Activated naive CD8-positive, alpha-beta T cell (primary cell): Measurements from ENCODE around the gene ZDHHC4.

ENCODE experiments used
- H3K27ac Mint-ChIP-seq: one replicate; pipeline ENCODE4 v1.8.0; 2021; ENCODE audit warnings: mixed read lengths
- H3K27me3 Mint-ChIP-seq: one replicate; pipeline ENCODE4 v1.8.0; 2021; ENCODE audit warnings: mixed read lengths
- H3K36me3 Mint-ChIP-seq: one replicate; pipeline ENCODE4 v1.8.0; 2021; ENCODE audit warnings: mixed read lengths
- H3K4me1 Mint-ChIP-seq: one replicate; pipeline ENCODE4 v1.8.0; 2021; ENCODE audit warnings: low read depth, mixed read lengths
- H3K4me3 Mint-ChIP-seq: one replicate; pipeline ENCODE4 v1.8.0; 2021; ENCODE audit warnings: mild to moderate bottlenecking, mixed read lengths
- H3K9me3 Mint-ChIP-seq: one replicate; pipeline ENCODE4 v1.8.0; 2021; ENCODE audit warnings: low read depth, mixed read lengths

ZDHHC4 gene

DNA sequence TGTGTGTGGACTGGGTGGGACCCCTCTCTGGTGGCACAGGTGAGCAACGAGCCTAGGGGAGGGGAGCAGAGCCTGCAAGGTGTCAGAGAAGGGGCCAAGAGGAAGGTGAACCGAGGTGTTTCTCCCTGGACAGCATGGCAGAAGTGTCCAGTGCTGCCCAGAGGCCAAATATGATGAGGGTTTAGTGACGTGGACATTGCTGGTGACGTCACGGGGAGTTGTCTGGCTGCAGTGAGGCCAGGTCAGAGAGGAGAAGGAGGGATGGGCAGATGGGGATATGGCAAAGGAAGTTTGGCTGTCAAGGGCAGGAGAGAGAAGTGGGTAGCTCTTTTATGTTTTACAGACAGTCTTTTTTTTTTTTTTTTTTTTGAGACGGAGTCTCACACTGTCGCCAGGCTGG, 35.6 kb downstream of the ZDHHC4 start:
- no peaks in the 10 kb centered on the region for H3K9me3 Mint-ChIP-seq
- no peak overlapping the region for H3K27ac Mint-ChIP-seq
- peak overlapping the region; percentile 28 for H3K4me3 Mint-ChIP-seq
- H3K4me1 Mint-ChIP-seq = peaks cover 9% of the 10 kb centered on the region
- H3K27me3 Mint-ChIP-seq = no peaks in the 10 kb centered on the region
- H3K36me3 Mint-ChIP-seq = no peaks in the 10 kb centered on the region

DNA sequence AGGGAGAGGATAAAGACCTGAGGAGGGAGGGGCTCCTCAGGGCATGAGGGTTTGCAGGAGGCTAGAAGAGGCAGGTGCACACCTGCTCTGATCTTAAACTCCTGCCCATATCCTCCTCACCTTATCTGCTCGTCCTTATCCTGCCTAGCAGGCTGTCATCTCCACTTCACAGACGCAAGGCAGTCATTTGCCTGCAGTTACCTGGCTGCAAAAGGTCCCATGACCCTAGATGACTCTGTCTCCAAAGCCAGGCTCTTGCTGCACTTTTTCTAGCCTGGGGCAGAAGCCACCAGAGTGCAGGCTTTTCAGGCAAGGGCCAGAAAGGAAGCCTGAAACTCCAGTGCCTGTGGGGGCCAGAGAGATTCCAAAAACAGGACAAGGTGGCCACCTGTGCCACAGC, 36.5 kb downstream of the ZDHHC4 start:
- no peaks in the 10 kb centered on the region for H3K27me3 Mint-ChIP-seq

GRCh38 chr7:6614953-6615722, 37.9 kb downstream of the ZDHHC4 start, which contains the start of gene ZNF853:
Gene ZNF853, plus strand, starts transcription at chr7:6615610. Its CDS starts 565 bp downstream, at chr7:6616175.
- H3K4me3 Mint-ChIP-seq = peak within 1 kb of the TSS; percentile 87
- H3K9me3 Mint-ChIP-seq = no peaks in the 10 kb centered on the region
- no peaks in the 10 kb centered on the region for H3K36me3 Mint-ChIP-seq
- peaks cover 25% of the 10 kb centered on the region for H3K4me1 Mint-ChIP-seq
- H3K27ac Mint-ChIP-seq = peak within 1 kb of the TSS; percentile 79
- H3K27me3 Mint-ChIP-seq = no peaks in the 10 kb centered on the region

More for the DNA sequence above, 36.5 kb downstream of the ZDHHC4 start:
- H3K27ac Mint-ChIP-seq = no peak overlapping the region
- H3K36me3 Mint-ChIP-seq = no peaks in the 10 kb centered on the region
- H3K4me1 Mint-ChIP-seq = peaks cover 14% of the 10 kb centered on the region
- peak overlapping the region; percentile 63 for H3K4me3 Mint-ChIP-seq
- no peaks in the 10 kb centered on the region for H3K9me3 Mint-ChIP-seq

DNA sequence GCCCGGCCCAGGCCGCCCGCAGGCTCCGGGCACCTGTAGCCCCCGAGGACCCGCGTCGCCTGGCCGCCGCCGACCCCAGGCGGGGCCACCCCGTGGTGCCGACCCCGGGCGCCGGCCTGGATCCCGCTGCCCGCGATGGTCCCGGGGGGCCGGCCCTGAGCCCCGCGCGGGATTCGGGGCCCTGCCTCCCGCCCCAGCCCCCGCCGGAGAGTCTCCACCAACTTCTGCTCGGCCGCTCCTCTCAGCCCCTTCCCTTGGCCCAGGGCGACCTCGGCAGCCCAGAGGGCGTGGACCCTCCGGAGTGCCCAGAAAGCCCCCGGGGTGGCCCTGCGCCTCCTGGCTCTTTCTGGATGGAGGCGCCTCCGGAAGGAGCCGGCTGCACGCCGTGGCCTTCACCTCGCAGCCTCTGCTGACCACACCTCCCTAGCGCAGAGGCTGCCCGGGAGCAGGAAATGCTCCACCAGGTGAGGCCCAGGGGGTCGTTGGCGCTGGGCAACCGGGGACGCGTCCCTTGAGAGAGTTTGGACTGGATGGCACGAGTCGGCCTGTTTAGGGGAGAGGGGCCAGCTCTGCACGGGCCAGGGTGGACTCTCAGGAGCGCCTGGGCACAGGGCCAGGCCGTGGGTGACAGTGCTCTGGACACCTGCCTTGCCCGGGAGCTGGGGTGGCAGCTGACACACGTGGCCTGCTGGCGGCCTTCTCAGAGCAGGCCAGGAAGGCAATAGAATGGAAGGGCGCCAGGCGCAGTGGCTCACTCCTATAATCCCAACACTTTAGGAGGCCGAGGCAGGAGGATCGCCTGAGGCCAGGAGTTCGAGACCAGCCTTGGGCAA, 38.7 kb downstream of the ZDHHC4 start:
- H3K36me3 Mint-ChIP-seq = no peaks in the 10 kb centered on the region
- H3K27me3 Mint-ChIP-seq = no peaks in the 10 kb centered on the region
- no peaks in the 10 kb centered on the region for H3K9me3 Mint-ChIP-seq
- peak overlapping the region; percentile 66 for H3K4me3 Mint-ChIP-seq
- H3K27ac Mint-ChIP-seq = no peak overlapping the region
- H3K4me1 Mint-ChIP-seq = peaks cover 30% of the 10 kb centered on the region

- peaks cover 3% of the 10 kb centered on the region for H3K36me3 Mint-ChIP-seq
- H3K27ac Mint-ChIP-seq = peak overlapping the region; percentile 38
- no peaks in the 10 kb centered on the region for H3K9me3 Mint-ChIP-seq
- H3K4me3 Mint-ChIP-seq = peak overlapping the region; percentile 75
- no peaks in the 10 kb centered on the region for H3K27me3 Mint-ChIP-seq
- H3K4me1 Mint-ChIP-seq = peaks cover 37% of the 10 kb centered on the region
These were observed 39.8 kb downstream of the ZDHHC4 start for GRCh38 chr7:6616854-6617643.

GRCh38 chr7:6618621-6619020, 41.4 kb downstream of the ZDHHC4 start:
- Mint-ChIP-seq H3K4me1 (peaks cover 44% of the 10 kb centered on the region), H3K36me3 (peaks cover 3% of the 10 kb centered on the region), H3K27ac (no peak overlapping the region), H3K27me3 (no peaks in the 10 kb centered on the region), H3K4me3 (no peak overlapping the region), H3K9me3 (no peaks in the 10 kb centered on the region)

GRCh38 chr7:6619961-6620360, 42.7 kb downstream of the ZDHHC4 start:
- Mint-ChIP-seq H3K27me3 (no peaks in the 10 kb centered on the region), H3K4me3 (peak overlapping the region; percentile 9), H3K27ac (peak overlapping the region; percentile 28), H3K36me3 (peaks cover 3% of the 10 kb centered on the region), H3K9me3 (no peaks in the 10 kb centered on the region), H3K4me1 (peaks cover 51% of the 10 kb centered on the region)

DNA sequence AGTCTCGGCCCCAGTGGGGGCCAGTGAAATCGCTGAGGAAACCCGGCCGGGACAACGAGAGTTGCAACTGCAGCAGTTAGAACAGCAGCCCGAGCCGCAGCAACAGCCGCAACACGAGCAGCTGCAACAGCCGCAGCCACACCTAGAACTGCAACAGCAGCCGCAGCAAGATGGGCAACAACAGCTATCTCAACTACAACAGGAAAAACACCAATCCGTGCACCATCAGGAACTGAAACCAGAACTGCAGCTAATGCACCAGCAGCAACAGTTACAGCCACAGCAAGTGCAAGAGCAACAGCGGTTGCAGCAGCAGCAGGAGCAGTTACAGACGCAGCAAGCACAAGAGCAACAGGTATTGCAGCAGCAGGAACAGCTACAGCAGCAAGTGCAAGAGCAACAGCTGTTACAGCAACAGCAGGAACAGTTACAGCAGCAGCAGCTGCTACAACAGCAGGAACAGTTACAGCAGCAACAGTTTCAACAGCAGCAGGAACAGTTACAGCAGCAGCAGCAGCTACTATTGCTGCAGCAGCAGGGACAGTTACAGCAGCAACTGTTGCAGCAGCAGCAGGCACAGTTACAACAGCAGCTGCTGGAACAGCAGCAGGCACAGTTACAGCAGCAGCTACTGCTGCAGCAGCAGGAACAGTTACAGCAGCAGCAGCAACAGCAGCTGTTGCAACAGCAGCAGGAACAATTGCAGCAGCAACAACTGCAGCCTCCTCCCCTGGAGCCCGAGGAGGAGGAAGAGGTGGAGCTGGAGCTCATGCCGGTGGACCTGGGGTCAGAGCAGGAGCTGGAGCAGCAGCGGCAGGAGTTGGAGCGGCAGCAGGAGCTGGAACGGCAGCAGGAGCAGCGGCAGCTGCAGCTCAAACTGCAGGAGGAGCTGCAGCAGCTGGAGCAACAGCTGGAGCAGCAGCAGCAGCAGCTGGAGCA, 44.2 kb downstream of the ZDHHC4 start:
- peaks cover 55% of the 10 kb centered on the region for H3K4me1 Mint-ChIP-seq
- no peak overlapping the region for H3K27ac Mint-ChIP-seq
- no peaks in the 10 kb centered on the region for H3K9me3 Mint-ChIP-seq
- no peaks in the 10 kb centered on the region for H3K27me3 Mint-ChIP-seq
- peaks cover 3% of the 10 kb centered on the region for H3K36me3 Mint-ChIP-seq
- peak overlapping the region; percentile 27 for H3K4me3 Mint-ChIP-seq

- H3K27ac Mint-ChIP-seq = no peak overlapping the region
- H3K27me3 Mint-ChIP-seq = no peaks in the 10 kb centered on the region
- H3K4me3 Mint-ChIP-seq = no peak overlapping the region
- peaks cover 54% of the 10 kb centered on the region for H3K4me1 Mint-ChIP-seq
- H3K9me3 Mint-ChIP-seq = no peaks in the 10 kb centered on the region
- H3K36me3 Mint-ChIP-seq = peaks cover 3% of the 10 kb centered on the region
These were observed 45.0 kb downstream of the ZDHHC4 start for GRCh38 chr7:6622134-6622710.

DNA sequence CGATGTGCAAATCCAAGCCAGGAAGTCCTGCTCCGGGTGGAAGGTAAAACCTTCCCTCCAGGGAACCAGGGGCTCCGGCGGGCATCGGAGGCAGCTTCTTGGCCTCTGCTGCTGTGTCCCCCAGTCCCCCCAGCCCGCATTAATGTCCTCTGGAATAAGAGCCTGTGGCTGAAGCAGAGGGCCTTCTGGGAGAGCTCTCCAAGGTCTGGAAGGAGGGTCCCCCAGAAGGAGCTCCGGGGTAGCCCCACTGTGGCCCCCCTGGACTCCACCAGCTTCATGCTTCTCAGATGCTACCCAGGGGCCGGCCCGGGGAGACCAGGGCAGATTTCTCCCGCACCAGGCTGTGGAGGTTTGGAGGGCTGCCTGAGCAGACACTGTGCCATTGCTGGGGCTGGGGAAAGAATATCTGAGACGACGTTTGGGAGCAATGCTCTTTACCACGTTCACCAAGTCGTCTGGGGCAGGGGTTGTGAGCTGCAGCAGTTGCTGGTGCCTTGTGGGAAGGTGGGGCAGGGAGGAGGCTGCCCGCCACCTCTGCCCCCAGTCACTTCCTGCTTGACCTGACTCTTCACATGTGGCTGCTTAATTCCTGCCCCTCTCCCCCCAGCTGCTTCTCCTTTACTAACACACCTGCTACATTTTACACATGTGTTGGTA, 46.5 kb downstream of the ZDHHC4 start:
- Mint-ChIP-seq H3K36me3 (peaks cover 3% of the 10 kb centered on the region), H3K4me3 (peak overlapping the region; percentile 73), H3K27me3 (no peaks in the 10 kb centered on the region), H3K27ac (peak overlapping the region; percentile 89), H3K4me1 (peaks cover 45% of the 10 kb centered on the region), H3K9me3 (no peaks in the 10 kb centered on the region)

GRCh38 chr7:6624246-6624611, 47.0 kb downstream of the ZDHHC4 start:
- Mint-ChIP-seq H3K4me3 (peak overlapping the region; percentile 73), H3K27me3 (no peaks in the 10 kb centered on the region)

GRCh38 chr7:6628045-6628444, 50.8 kb downstream of the ZDHHC4 start:
- Mint-ChIP-seq H3K27me3 (no peaks in the 10 kb centered on the region), H3K4me3 (no peak overlapping the region), H3K27ac (no peak overlapping the region), H3K4me1 (peaks cover 20% of the 10 kb centered on the region), H3K9me3 (no peaks in the 10 kb centered on the region), H3K36me3 (no peaks in the 10 kb centered on the region)

More at GRCh38 chr7:6624246-6624611, 47.0 kb downstream of the ZDHHC4 start:
- Mint-ChIP-seq H3K9me3 (no peaks in the 10 kb centered on the region), H3K27ac (peak overlapping the region; percentile 89), H3K4me1 (peaks cover 42% of the 10 kb centered on the region), H3K36me3 (peaks cover 3% of the 10 kb centered on the region)
